ENCODE data around the gene RAB31.
"Not testable (repeated sequence)": the region's sequence is repeated elsewhere in the genome, so short reads cannot be mapped to it uniquely, and the experiment has no call there.

Gene RAB31

DNA sequence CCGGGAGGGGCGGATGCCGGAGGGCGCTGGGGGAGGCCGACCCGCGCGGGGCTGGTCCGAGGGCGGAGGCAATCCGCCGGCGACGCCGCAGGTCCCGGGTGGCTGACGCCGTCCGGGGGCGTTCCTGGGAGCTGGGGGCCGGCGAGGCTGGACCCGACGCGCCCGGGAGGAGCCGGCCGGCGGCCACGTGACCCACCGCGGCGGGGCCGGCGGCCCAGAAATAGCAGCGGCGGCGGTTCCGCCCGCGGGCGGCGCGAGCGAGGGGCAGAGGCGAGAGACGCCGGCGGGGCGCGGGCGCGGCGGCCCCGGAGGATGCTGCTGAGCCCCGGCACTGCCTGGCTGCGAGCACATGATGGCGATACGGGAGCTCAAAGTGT, at the start of gene RAB31:
TSS of gene RAB31 (plus strand) at position 245 of the 377 bp plus-strand sequence. CDS start at position 350, 105 bp downstream.
- no peak for DNase-seq (ENCODE audit: low read depth)

DNA sequence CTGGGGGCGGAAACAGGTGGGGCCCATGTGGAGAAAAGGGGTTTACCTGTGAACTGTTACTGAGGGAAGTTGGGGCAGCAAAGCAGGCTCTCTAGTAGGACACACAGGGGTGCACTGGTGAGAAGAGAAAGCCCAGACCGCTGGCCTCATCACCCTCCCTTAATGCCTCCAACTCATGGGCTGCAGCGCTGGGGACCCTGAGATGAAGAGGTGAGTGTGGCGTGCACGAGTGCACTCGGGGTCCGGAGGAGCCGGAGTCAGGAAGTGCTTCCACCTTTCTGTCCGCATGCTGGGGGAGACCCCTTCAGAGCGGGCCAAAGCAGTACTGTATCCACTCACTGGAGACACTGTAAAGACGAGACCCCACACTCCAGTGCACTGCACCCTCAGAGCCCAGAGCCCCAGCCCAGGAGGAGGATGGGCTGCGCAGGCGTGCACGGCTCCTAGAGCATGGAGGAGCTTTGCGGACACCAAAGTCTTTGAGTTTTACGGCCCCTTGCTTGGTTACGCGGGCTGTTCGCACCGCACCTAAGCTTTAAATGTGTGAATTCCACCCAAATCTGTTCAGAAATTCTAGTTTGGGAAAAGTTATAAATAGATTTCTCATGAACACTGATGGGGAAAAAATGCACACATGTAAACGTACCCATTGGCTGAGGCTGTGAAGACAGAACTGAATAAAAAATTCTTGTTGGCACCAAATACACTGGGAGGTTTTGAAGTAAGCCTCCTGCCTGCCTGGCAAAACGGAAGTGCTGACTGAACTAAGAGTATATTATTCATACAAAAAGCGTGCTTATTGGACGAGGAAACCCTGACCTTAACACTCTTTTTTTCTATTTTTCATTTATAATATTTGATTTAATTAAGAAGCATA, 48.4 kb upstream of the RAB31 start:
- DNase-seq (ENCODE audit: low read depth) = no peak

DNA sequence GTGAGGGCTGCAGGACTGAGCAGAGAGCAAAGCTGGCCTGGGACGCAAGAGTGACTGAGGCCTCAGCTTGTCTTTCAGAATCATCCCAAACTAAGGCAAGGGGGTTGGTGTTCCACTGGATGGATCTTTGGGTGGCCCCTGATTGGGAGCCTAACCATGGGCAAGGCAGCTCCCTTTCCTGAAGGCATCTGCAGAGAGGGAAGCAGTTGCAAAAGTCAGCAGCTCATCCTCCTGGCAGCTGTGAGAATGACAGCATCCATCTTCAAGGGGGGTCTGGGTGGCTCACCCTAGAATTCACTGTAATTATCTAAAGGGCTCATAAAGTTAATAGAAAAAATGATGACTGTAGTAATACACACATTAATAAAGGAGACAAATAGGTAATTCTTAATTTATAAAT, 46.5 kb upstream of the RAB31 start:
- no peak for DNase-seq (ENCODE audit: low read depth)

DNA sequence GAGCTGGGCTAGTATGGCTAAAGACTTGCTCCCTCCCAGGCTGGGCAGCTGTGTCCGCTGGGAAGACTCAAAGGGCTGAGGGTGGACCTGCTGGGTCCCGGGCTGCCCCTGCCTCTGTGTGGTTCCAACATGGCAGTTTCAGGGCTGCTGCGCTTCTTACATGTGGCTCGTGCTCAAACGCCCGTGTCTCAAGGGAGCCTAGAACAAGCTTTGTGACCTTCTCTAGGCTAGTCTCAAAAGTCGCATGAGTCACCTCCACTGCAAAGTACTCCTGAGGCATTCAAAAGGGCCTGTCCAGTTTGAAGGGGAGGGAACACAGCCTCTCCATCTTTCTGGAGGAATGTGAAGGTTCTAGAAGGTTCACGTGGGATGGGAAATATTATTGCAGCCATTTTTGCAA, 44.7 kb upstream of the RAB31 start:
- no peak for DNase-seq (ENCODE audit: low read depth)

- no peak for DNase-seq (ENCODE audit: low read depth)
Measured at GRCh38 chr18:9665314-9665713, 42.8 kb upstream of the RAB31 start.

DNA sequence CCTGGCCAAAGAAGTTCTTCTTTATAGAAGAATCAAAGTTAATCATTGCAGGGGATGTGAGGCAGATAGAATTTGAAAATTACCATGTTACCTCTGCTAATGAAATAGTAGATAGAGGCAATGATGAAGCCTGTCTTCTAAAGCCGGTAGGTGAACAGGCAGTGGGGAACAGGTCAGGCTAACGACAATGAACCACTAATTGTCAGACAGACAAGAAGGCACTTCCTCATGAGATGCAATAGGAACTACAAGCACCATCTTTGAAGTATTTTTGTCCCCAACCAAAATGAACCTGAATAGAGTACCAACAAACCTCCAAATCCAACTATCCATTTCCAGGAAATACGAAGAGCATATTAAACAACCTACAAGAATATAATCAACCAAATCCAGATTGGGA, 41.6 kb upstream of the RAB31 start:
- no peak for DNase-seq (ENCODE audit: low read depth)

DNA sequence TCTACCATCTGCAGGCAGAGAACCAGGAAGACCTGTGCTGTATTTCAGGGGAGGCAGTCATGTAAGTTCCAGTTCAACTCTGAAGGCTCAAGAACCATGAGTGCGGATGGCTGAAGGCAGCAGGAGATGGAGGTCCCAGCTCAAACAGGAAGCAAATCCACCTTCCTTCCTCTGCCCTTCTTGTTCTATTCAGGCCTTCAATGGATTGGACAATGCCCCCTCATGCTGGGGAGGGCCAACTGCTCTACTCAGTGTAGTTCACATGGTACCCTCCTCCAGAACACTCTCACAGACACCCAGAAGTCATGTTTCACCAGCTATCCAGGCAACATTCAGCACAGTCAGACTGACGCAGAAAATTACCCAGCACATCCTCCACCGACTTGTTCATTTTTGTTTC, 39.1 kb upstream of the RAB31 start:
- DNase-seq (ENCODE audit: low read depth) = no peak

- DNase-seq (ENCODE audit: low read depth) = no peak
Measured at GRCh38 chr18:9671214-9671613, 36.9 kb upstream of the RAB31 start.

DNA sequence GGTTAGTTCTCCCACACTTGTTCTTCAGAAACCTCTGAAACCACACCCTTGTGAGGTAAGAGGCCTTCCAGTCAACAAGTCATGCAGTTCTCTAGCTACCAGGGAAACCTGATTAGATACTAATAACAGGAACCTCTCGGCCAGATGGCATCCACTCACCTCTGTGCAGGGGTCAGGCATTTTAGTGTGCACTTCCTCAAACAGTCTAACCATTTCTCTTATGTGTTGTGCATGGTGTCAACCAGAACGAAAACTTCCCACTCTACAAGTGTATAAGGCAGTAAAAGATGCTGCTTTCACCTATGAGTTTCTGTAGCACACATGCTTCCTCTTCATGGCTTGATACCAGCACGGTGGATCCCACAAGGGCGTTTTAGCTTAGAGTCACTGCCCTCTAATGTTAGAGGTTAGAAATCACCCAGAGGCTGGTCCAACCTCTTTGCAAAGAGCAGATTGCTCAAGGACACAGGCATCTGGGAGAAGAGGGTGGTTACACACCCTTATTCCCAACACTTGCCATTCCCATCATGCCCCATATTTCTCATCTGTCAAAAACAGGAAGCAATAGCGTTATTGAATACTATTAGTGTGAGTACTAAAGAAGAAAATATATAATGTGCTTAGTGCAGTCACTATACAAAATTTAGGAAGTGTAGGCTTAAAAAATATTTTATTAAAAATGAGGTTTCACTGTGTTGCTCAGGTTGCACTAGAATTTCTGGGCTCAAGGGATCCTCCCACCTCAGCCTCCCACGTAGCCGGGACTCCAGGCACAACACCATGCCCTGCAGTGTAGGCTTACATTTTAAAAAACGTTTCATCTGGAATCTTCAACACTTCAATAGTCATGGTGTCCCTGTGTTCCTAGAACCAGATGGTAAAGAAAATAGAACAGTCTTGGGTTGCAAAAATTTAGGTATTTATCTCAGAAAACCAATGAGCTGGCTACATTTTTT, 34.5 kb upstream of the RAB31 start:
- DNase-seq (ENCODE audit: low read depth) = peak; percentile 61

DNA sequence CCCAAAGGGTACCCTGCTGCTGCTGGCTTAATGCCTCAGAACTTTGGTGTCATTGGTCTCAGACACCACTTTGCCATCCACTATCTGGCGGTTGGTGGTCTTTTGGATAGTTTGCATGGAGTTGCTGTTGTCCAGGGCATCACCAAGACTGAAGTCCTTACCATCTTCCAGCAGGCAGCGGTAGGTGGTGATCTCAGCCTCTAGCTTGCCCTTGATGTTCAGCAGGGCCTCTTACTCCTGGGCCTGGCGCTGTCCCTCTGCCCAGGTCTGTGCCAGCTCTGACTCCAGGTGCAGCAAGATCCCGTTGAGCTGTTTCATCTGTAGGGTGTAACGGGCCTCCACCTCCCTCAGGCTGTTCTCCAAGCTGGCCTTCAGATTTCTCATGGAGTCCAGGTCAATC, 29.9 kb upstream of the RAB31 start:
- DNase-seq (ENCODE audit: low read depth) = not testable (repeated sequence)

DNA sequence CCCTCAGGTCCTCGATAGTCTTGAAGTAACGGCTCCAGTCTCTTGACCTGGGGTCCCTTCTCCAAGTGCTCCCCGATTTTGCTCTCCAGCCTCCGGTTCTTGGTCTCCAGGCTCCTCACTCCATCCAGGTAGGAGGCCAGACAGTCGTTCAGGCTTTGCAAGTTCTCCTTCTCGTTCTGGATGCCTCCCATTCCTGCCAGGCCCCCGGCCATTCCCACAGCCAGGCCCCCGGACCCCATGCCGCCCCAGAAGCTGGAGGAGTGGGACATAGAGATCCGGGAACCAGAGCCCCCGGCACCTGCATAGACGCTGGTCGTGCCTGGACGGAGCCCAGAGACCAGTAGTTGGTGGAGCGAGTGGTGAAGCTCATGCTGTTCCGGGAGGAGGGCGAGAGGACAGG, 29.0 kb upstream of the RAB31 start:
- no peak for DNase-seq (ENCODE audit: low read depth)

GRCh38 chr18:9681217-9681616, 26.9 kb upstream of the RAB31 start:
- no peak for DNase-seq (ENCODE audit: low read depth)

GRCh38 chr18:9682572-9682971, 25.5 kb upstream of the RAB31 start:
- no peak for DNase-seq (ENCODE audit: low read depth)

DNA sequence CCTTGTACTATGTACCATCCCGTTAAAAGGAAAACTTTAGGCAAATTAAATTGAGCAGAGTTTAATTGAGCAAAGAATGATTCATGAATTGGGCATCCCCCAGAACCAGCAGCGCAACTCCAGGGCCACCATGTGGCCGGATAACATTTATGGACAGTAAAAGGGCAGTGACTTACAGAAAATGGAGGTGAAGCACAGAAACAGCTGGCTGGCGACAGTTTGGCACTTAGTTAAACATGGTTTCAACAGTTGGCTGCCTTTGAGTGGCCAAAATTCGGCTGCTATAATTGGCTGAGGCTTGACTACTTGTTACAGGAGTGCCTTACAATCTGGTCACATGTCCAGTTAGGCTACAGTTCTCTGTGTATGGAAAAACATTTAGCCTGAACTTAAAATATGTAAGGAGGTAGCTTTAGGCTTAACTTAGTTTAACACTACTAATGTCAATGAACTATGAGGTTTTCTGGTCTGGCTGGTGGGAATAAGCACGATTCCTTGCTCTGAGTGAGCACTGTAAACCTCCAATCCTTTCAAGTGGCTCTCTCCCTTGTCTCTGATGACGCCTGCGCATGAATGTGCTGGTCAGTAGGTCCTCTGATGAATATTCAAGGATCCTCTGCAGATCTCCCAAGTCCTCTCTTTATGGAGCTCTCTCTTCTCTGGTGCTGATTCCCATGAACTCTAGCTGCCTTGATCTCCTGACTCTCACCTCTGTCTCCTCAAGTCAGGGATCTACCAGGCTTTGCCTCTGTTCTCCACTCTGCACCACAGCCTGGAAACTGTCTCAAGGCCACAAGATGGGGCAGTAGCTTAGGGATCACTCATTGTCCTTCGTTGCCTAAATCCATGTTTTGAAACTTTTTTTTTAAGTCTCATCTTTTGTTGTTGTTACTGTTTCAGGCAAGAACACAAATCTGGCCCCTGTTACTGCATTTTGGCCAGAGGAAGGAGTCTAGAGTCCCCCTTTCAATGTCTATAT, 24.4 kb upstream of the RAB31 start:
- DNase-seq (ENCODE audit: low read depth) = no peak

DNA sequence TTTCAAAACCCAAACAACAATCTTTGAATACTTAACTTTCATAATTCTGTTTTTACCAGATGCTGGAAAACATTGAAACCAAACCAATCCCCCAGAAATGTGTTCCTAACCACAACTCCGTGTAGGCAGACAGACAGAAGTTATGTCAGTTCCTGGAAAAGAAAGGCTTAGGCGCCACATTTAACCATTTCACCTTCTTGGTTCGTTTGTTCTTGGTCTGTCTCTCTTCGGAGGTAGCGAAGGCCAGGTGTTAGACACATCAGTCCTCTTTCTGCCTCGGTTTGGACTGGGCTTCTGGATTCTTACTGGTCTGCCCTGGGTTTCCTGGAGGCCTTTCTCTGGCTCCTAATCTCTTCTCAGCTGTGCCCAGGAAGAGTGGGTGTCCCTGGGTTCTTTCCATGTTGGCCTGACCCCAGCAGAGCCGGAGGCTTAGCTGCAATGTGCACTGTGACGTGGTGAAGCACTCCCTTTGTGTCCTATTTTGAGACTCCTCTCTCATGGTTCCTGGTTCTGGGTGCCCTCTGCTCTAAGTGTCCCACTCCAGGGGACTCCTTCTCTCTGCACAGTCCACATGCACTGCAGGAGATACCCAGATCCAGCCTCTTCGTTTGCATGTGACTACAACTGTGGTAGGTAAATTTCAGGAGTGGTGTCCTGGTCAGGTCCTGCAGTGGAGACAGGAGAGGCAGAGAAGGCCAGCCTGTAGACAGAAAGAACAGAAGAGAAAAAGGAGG, 23.1 kb upstream of the RAB31 start:
- peak; percentile 71 for DNase-seq (ENCODE audit: low read depth)

DNA sequence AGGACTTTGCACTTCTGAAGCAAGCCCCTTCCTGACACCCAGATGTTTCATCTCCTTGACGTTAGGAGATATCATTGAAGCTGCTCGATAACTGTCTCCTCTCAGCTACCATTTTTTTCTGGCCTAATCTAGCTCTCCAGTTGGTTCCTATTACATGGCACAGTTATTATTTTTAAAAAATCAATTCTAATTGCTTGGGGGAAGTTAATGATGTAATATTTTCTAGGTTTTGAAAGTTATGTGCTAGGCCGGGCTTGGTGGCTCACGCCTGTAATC, 22.5 kb upstream of the RAB31 start:
- no peak for DNase-seq (ENCODE audit: low read depth)

DNA sequence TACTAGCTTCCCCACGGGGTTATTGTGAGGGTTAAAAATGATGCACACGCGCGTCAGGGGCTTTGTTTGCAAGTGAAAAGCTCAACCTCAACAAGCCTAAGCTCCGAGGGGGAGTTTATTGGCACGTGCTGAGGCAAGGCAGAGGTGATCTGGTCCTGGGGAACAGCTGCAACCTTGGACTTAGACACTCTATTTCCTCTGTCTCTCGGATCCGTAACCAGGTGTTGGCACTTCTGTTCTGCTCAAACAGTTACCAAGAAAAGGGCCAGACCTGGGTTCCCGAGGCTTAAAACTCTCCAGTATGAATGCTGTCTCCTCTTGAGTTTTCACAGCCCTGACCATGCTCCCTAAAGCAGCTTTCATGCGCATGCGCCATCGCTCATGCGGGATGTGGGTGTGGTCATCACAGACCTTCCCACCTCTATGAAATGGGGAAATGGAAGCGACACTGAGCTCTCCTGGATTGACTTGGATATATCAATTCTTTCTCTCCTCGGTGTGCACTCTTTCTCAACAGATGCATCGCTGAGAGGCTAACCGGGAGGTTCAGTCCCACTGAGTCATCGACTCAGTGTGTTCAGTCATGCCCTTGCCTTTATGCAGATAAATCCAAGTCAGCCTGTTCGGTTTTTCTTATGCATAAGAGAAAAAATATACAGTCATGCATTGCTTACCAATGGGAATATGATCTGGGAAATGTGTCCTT, 19.9 kb upstream of the RAB31 start:
- no peak for DNase-seq (ENCODE audit: low read depth)

DNA sequence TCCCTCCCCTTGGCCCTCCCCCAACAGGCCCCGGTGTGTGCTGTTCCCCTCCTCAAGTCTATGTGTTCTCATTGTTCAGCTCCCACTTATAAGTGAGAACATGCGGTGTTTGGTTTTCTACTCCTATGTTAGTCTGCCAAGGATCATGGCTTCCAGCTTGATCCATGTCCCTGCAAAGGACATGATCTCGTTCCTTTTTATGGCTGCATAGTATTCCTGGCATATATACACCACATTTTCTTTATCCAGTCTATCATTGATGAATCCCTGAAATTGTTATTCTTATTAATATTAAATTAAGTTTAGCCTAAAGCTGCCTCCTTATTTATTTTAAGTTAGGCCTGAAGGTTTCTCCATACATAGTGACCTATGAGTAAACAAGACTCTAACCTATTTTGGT, 18.8 kb upstream of the RAB31 start:
- DNase-seq (ENCODE audit: low read depth) = no peak

GRCh38 chr18:9690418-9691188, 17.5 kb upstream of the RAB31 start:
- DNase-seq (ENCODE audit: low read depth) = no peak

- DNase-seq (ENCODE audit: low read depth) = no peak
Measured at GRCh38 chr18:9691235-9691634, 16.9 kb upstream of the RAB31 start.

Data from GM04503 (cell line).